Measurements from ENCODE around the gene SNHG17. TPM values are rescaled to one million over a fixed set of nuclear protein-coding genes. Genes with fewer than 3 reads are reported as not detected.
"Not testable (repeated sequence)": the region's sequence is repeated elsewhere in the genome, so short reads cannot be mapped to it uniquely, and the experiment has no call there.

SNHG17 gene
- total RNA-seq, 2 donors from 2014 or later, result 21.8 to 28.2 TPM

- 6% methylated on average over 16 of the region's 16 CpGs for WGBS
- TF ChIP-seq POLR2AphosphoS5 (IDR thresholded peaks at IDR 0.05) (no peak), CTCF (IDR thresholded peaks at IDR 0.05) (no peak), POLR2A (IDR thresholded peaks at IDR 0.05) (no peak)
- DNase-seq (ENCODE audit: low spot score), result no peak
- H3K27ac ChIP-seq, result peak overlapping the region; percentile 17 to 60
- peaks cover 4 to 7% of the 10 kb centered on the region in 2 donors for H3K36me3 ChIP-seq
- no peaks in the 10 kb centered on the region for H3K9me3 ChIP-seq
- peak overlapping the region; percentile 31 to 68 for H3K4me3 ChIP-seq
- no peaks in the 10 kb centered on the region for H3K27me3 ChIP-seq (replicated peaks; ENCODE audit: insufficient read depth)
- intact Hi-C loops (cut with DNase I), result no loop called here
- no peaks in the 10 kb centered on the region for H3K4me1 ChIP-seq (replicated peaks)
Observed at GRCh38 chr20:38434301-38434741, 807 bp downstream of the SNHG17 start.

GRCh38 chr20:38433304-38433972, 1.7 kb downstream of the SNHG17 start:
- no peak for TF ChIP-seq CTCF (IDR thresholded peaks at IDR 0.05)
- no peak for TF ChIP-seq POLR2A (IDR thresholded peaks at IDR 0.05)

GRCh38 chr20:38432870-38433269, 2.3 kb downstream of the SNHG17 start:
- DNase-seq (ENCODE audit: low spot score); H3K4me1 ChIP-seq (replicated peaks); H3K27me3 ChIP-seq (replicated peaks; ENCODE audit: insufficient read depth); intact Hi-C loops (cut with DNase I); H3K36me3 ChIP-seq; H3K4me3 ChIP-seq; H3K27ac ChIP-seq; H3K9me3 ChIP-seq: not testable (repeated sequence)
- WGBS, result 92% methylated on average over 5 of the region's 5 CpGs

More at GRCh38 chr20:38433304-38433972, 1.7 kb downstream of the SNHG17 start:
- H3K4me3 ChIP-seq, result peak overlapping the region in 1 of 2 donors; percentile 68
- H3K9me3 ChIP-seq, result no peaks in the 10 kb centered on the region
- 93% methylated on average over 9 of the region's 9 CpGs for WGBS
- peaks cover 4 to 7% of the 10 kb centered on the region in 2 donors for H3K36me3 ChIP-seq
- no peak overlapping the region for H3K27ac ChIP-seq
- H3K4me1 ChIP-seq (replicated peaks), result peaks cover under 1% of the 10 kb centered on the region
- intact Hi-C loops (cut with DNase I), result no loop called here
- no peak for DNase-seq (ENCODE audit: low spot score)
- H3K27me3 ChIP-seq (replicated peaks; ENCODE audit: insufficient read depth), result no peaks in the 10 kb centered on the region

GRCh38 chr20:38432292-38432691, 2.8 kb downstream of the SNHG17 start:
- H3K36me3 ChIP-seq, result peaks cover 4 to 7% of the 10 kb centered on the region in 2 donors
- H3K9me3 ChIP-seq, result no peaks in the 10 kb centered on the region
- 91% methylated on average over 6 of the region's 6 CpGs for WGBS
- peaks cover 8% of the 10 kb centered on the region for H3K4me1 ChIP-seq (replicated peaks)
- intact Hi-C loops (cut with DNase I), result no loop called here
- no peak for TF ChIP-seq POLR2A (IDR thresholded peaks at IDR 0.05)
- H3K4me3 ChIP-seq, result no peak overlapping the region
- DNase-seq (ENCODE audit: low spot score), result no peak
- H3K27me3 ChIP-seq (replicated peaks; ENCODE audit: insufficient read depth), result no peaks in the 10 kb centered on the region
- no peak overlapping the region for H3K27ac ChIP-seq

- no peak for DNase-seq (ENCODE audit: low spot score)
- Histone ChIP-seq H3K4me1 (replicated peaks) (peaks cover 8% of the 10 kb centered on the region), H3K36me3 (peaks cover 4 to 7% of the 10 kb centered on the region in 2 donors), H3K27me3 (replicated peaks; ENCODE audit: insufficient read depth) (no peaks in the 10 kb centered on the region), H3K4me3 (no peak overlapping the region), H3K27ac (no peak overlapping the region), H3K9me3 (no peaks in the 10 kb centered on the region)
- intact Hi-C loops (cut with DNase I), result no loop called here
- TF ChIP-seq POLR2A (IDR thresholded peaks at IDR 0.05) (no peak), CTCF (IDR thresholded peaks at IDR 0.05) (no peak), POLR2AphosphoS5 (IDR thresholded peaks at IDR 0.05) (no peak)
- 70% methylated on average over 8 of the region's 8 CpGs for WGBS
Observed at GRCh38 chr20:38430679-38431325, 4.3 kb downstream of the SNHG17 start.

- Histone ChIP-seq H3K27ac (peak overlapping the region in 1 of 2 donors; percentile 16), H3K4me1 (replicated peaks) (peaks cover 8% of the 10 kb centered on the region), H3K27me3 (replicated peaks; ENCODE audit: insufficient read depth) (no peaks in the 10 kb centered on the region), H3K4me3 (no peak overlapping the region), H3K9me3 (no peaks in the 10 kb centered on the region), H3K36me3 (peaks cover 7 to 9% of the 10 kb centered on the region in 2 donors)
- intact Hi-C loops (cut with DNase I), result no loop called here
- TF ChIP-seq POLR2A (IDR thresholded peaks at IDR 0.05) (no peak), CTCF (IDR thresholded peaks at IDR 0.05) (no peak), POLR2AphosphoS5 (IDR thresholded peaks at IDR 0.05) (no peak)
- no peak for DNase-seq (ENCODE audit: low spot score)
- 87% methylated on average over 3 of the region's 3 CpGs for WGBS
Observed at GRCh38 chr20:38429301-38429700, 5.8 kb downstream of the SNHG17 start.
